Type B pancreatic cell (in vitro differentiated cells): ENCODE results near the gene CABP4. TPM values are rescaled to one million over a fixed set of nuclear protein-coding genes. Genes with fewer than 3 reads are reported as not detected.
"Not testable (repeated sequence)": the region's sequence is repeated elsewhere in the genome, so short reads cannot be mapped to it uniquely, and the experiment has no call there.

Experiments used
- DNase-seq: peaks from one replicate; pipeline ENCODE4 v3.0.0; 2021; ENCODE audit warnings: mixed read lengths; ENCODE audit not compliant: unreplicated experiment; ENCODE audit errors: extremely low spot score
- H3K27ac Mint-ChIP-seq: 2 replicates; pipeline ENCODE4 v1.8.0; 2021; ENCODE audit warnings: mild to moderate bottlenecking, mixed read lengths
- H3K27me3 Mint-ChIP-seq: 2 replicates; pipeline ENCODE4 v1.8.0; 2021; ENCODE audit warnings: mixed read lengths
- H3K36me3 Mint-ChIP-seq: 2 replicates; pipeline ENCODE4 v1.8.0; 2021; ENCODE audit warnings: mixed read lengths
- H3K4me1 Mint-ChIP-seq: one replicate; pipeline ENCODE4 v1.8.0; 2021; ENCODE audit warnings: mixed read lengths; ENCODE audit not compliant: unreplicated experiment
- H3K4me3 Mint-ChIP-seq: 2 replicates; pipeline ENCODE4 v1.8.0; 2021; ENCODE audit warnings: mild to moderate bottlenecking, mixed read lengths
- H3K9me3 Mint-ChIP-seq: 2 replicates; pipeline ENCODE4 v1.8.0; 2021; ENCODE audit warnings: mixed read lengths
- total RNA-seq: library from RNA; stranded (reverse); gene quantifications from 2 replicates; pipeline ENCODE4 v1.2.1, GENCODE V29; 2021; ENCODE audit warnings: low replicate concordance
- TF ChIP-seq, protein P1 (sequence below): fragments of 200-600 bp; sonication (generic); conservative IDR thresholded peaks from 2 replicates; pipeline ENCODE4 v1.5.0; 2021; ENCODE audit warnings: antibody characterized with exemption, mild to moderate bottlenecking

The CABP4 gene
- total RNA-seq, 1 donor from 2014 or later = not detected

DNA sequence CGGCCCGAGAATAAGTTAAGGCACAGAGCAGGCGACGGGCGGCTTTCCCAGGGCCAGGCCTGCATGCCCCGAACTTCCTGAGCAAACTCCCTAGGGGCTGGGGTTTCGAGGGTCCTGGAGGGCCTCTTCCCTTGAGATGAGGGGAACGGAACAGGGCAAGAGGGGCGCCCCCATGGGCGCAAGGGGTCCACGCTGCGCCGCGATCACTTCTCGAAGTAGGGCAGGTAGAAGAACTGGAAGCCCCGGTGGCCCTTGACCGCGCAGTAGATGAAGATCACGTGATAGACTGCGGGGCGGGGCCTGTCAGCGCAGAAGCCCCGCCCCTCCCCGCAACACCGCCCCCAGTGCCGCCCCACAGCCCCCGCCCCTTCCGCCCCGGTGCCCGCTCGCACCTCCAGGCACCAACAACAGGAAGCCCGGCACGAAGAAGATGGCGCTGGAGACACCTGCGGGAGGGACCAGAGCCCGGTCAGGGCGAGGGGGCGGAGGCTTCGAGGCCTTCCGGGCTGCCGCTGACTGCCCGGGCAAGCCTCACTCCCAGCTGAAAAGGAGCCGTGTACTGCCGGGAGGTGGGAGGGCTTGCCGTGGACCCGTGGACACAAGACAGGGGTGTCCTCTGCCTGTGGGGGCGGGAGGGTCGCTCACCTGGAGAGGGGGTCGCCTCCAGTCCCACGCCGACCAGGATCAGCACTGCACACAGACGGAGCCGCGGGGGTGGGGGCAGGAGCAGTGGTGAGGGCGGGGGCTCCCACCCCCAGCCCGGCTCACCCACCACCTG is 9.4 kb downstream of the CABP4 start:
- peaks cover 9% of the 10 kb centered on the region for H3K4me1 Mint-ChIP-seq
- peak; percentile 88 for DNase-seq
- H3K4me3 Mint-ChIP-seq = peak overlapping the region; percentile 88
- TF ChIP-seq, protein P1, sequence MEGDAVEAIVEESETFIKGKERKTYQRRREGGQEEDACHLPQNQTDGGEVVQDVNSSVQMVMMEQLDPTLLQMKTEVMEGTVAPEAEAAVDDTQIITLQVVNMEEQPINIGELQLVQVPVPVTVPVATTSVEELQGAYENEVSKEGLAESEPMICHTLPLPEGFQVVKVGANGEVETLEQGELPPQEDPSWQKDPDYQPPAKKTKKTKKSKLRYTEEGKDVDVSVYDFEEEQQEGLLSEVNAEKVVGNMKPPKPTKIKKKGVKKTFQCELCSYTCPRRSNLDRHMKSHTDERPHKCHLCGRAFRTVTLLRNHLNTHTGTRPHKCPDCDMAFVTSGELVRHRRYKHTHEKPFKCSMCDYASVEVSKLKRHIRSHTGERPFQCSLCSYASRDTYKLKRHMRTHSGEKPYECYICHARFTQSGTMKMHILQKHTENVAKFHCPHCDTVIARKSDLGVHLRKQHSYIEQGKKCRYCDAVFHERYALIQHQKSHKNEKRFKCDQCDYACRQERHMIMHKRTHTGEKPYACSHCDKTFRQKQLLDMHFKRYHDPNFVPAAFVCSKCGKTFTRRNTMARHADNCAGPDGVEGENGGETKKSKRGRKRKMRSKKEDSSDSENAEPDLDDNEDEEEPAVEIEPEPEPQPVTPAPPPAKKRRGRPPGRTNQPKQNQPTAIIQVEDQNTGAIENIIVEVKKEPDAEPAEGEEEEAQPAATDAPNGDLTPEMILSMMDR = no peak
- no peaks in the 10 kb centered on the region for H3K27me3 Mint-ChIP-seq
- H3K9me3 Mint-ChIP-seq = no peaks in the 10 kb centered on the region
- H3K27ac Mint-ChIP-seq = peak overlapping the region; percentile 85
- no peaks in the 10 kb centered on the region for H3K36me3 Mint-ChIP-seq

DNA sequence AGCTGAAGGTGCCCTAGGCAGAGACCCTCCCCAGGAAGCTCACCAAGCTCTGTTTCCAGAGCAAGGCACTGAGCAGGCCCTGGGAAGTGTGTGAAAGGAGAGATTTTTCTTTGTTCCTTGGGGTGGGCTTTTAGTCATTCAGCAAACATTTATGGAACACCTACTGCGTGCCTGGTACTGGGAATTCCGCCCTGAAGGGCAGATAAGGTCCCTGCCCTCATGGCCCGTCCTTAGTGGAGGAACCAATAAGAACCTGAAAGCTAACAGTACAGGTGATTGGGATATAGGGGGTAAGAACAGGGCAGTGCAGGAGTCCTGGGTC is 10.0 kb downstream of the CABP4 start:
- TF ChIP-seq, protein P1 = no peak
- Mint-ChIP-seq H3K27ac (peak overlapping the region; percentile 85), H3K9me3 (no peaks in the 10 kb centered on the region), H3K36me3 (no peaks in the 10 kb centered on the region), H3K4me1 (peaks cover 9% of the 10 kb centered on the region), H3K4me3 (peak overlapping the region; percentile 88), H3K27me3 (no peaks in the 10 kb centered on the region)
- DNase-seq = no peak

DNA sequence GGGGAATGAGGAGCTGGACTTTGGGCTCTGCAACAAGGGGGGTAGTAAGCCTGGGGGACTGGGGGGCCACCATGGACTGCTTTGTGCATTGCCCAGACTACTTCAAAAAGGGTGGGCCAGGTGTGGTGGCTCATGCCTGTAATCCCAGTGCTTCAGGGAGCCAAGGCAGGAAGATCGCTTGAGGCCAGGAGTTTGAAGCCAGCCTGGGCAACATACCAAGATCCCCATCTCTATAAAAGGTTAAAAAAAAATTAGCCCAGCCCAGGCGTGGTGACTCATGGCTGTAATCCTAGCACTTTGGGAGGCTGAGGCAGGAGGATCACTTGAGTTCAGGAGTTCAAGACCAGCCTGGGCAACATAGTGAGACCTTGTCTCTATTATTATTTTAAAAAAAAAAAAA is 10.4 kb downstream of the CABP4 start:
- H3K27me3 Mint-ChIP-seq, DNase-seq, H3K4me1 Mint-ChIP-seq, H3K36me3 Mint-ChIP-seq, H3K9me3 Mint-ChIP-seq: not testable (repeated sequence)
- Mint-ChIP-seq H3K27ac (peak overlapping the region; percentile 85), H3K4me3 (peak overlapping the region; percentile 88)

DNA sequence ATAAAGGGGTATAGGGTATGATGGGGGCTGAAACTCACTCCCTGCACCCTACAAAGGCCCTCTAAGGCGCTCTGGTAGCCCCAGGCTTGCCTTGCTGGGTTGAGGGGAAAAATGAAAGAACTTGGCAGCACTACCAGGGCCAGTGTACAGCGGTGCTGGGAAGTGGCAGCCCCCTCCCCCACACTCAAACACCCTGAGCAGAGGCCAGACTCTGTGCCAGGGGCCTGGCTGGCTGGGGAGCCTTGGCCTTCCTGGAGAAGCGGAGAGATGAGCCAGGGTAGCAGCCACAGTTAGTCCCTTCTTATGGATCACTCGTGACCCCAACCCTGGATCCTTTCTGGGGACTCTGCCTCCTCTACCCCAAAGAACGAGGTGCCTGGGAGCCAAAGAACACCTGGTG is 11.2 kb downstream of the CABP4 start:
- H3K4me3 Mint-ChIP-seq = peak overlapping the region; percentile 55
- no peaks in the 10 kb centered on the region for H3K9me3 Mint-ChIP-seq
- TF ChIP-seq, protein P1 = no peak
- no peaks in the 10 kb centered on the region for H3K27me3 Mint-ChIP-seq
- no peak overlapping the region for H3K27ac Mint-ChIP-seq
- no peak for DNase-seq
- no peaks in the 10 kb centered on the region for H3K36me3 Mint-ChIP-seq
- peaks cover 9% of the 10 kb centered on the region for H3K4me1 Mint-ChIP-seq

DNA sequence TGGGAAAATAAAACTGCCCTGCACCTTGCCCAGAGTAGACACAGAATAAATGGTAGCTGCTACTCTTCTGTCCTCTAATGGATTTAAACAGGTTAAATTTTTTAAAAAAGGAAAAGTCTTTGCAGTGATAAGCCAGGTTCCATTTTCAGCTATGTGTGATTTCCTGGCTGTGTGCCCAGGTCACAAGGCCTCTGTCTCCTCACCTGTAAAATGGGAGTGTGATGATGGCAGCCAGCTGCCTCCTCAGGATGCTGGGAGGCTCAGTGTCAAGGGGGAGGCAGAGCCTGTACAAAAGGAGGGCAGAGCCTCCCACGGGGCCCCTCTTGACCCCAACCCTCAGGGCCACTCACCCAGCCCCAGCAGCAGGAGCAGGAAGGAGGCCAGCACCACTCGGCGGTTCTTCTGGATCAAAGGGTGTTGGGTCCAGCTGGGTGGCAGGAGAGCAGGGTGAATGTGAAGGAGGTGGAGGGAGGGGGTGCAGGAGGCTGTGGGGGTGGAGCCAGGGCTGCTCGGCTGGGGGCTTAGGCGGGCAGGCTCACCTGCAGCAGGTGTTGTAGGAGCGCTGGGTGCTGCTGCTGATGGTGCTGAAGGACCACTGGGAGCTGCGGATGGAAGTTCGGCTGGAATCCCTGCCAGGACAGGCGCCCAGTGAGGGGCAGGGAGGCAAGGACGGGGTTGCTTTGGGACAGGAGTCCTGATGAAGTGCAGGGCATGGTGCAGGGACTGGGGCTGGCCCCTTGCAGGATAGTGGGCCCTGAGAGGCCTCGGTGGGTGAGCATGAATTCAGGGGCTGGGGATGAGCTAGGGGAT is 12.0 kb downstream of the CABP4 start:
- Mint-ChIP-seq H3K27me3 (no peaks in the 10 kb centered on the region), H3K9me3 (no peaks in the 10 kb centered on the region), H3K36me3 (no peaks in the 10 kb centered on the region), H3K27ac (peak overlapping the region; percentile 83), H3K4me1 (peaks cover 9% of the 10 kb centered on the region), H3K4me3 (peak overlapping the region; percentile 92)
- no peak for DNase-seq
- TF ChIP-seq, protein P1 = no peak

DNA sequence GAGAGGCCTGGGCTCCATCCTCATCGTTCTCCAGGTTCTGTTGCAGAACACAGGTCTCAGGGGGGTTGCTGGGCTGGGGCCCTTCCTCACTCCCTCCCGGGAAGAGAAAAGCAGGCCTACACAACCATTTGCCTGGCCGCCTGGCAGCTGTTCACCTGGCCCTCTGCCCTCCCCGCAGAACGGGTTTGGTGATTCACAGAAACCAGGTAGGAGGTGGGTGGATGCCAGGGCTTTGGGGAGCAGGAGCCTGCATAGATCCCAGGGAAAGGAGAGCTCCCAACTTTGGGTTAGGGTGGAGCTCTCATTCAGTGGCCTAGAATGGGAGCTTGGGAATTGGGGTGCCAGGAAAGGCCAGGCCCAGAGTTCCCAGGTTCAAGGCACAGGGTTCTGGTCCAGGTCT is 12.9 kb downstream of the CABP4 start:
- DNase-seq = no peak
- Mint-ChIP-seq H3K36me3 (no peaks in the 10 kb centered on the region), H3K4me1 (peaks cover 9% of the 10 kb centered on the region), H3K4me3 (peak overlapping the region; percentile 92), H3K27ac (peak overlapping the region; percentile 83), H3K9me3 (no peaks in the 10 kb centered on the region), H3K27me3 (no peaks in the 10 kb centered on the region)
- TF ChIP-seq, protein P1 = no peak
